LNCaP clone FGC (cell line): ENCODE data around the gene SEC61G.

Experiments
- DNase-seq: peaks from one replicate; pipeline ENCODE4 v3.0.0-alpha.2; 2011; ENCODE audit warnings: low read depth
- H3K4me3 ChIP-seq: 2 replicates; pipeline ENCODE4 v1.5.1; 2011; ENCODE audit warnings: mild to moderate bottlenecking, low read depth, low read length, control low read depth
- TF ChIP-seq, protein P1 (sequence below): IDR thresholded peaks from 2 replicates; pipeline ENCODE4 v1.5.1; 2012; ENCODE audit warnings: mild to moderate bottlenecking; ENCODE audit not compliant: control insufficient read depth, insufficient read depth; ENCODE audit errors: extremely low read depth

Gene SEC61G

DNA sequence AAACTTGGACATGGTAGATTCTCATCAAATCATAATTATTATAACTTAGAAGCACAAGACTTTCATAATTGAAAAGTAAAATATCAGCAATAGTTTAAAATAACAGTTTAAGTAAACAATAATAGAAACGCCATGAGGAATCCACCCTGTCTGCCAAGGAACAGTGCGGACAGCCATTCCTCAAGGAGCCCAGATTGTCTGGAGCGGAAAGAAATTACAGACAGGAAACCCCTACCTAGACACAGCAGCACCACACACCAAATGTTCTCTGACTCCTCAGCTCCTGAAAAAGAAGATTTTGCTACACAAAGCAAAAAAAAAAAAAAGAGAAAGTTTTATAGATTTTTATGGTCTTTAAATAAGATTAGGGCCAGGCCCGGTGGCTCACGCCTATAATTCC lies 21.5 kb upstream of the SEC61G start:
- no peak for DNase-seq
- TF ChIP-seq, protein P1, sequence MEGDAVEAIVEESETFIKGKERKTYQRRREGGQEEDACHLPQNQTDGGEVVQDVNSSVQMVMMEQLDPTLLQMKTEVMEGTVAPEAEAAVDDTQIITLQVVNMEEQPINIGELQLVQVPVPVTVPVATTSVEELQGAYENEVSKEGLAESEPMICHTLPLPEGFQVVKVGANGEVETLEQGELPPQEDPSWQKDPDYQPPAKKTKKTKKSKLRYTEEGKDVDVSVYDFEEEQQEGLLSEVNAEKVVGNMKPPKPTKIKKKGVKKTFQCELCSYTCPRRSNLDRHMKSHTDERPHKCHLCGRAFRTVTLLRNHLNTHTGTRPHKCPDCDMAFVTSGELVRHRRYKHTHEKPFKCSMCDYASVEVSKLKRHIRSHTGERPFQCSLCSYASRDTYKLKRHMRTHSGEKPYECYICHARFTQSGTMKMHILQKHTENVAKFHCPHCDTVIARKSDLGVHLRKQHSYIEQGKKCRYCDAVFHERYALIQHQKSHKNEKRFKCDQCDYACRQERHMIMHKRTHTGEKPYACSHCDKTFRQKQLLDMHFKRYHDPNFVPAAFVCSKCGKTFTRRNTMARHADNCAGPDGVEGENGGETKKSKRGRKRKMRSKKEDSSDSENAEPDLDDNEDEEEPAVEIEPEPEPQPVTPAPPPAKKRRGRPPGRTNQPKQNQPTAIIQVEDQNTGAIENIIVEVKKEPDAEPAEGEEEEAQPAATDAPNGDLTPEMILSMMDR, result no peak
- no peak overlapping the region for H3K4me3 ChIP-seq

DNA sequence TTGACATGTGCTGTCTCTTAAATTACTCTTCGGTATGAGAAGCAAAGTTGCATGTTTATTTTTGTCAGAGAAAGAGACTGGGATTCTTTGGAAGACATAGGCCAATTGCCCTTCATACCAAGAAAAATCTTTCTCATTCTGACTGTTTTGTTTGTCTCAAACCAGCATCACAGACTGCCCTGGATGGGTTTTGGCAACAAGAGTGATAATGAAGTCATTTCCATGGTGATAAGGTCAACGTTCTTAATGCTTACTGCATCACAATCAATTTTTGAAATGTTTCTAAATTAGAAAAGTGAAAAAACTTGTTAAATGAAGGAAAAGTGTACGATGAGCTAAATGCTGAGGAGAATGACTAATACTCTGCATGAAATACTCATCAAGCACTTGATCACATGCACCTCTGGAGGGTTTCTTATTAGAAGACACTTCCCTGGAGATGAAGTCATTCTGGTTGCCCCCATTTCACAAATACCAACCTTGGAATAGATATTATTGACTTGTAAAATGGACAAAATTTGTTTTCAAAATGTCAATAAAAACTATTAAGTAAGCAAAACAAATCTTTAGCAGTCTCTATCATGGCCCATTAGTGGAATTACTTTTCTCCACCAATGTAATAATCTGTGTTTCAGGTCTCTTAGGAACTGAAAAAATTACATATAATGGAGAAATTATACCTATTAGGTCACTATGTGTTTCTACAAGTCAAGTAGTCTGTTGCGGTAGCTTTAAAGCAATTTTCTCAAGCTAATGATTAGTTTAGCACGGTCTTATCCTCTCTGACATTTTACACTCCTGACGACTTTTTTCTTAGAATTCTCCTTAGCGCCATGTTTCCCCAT lies 19.9 kb upstream of the SEC61G start:
- no peak for DNase-seq
- H3K4me3 ChIP-seq, result no peak overlapping the region
- TF ChIP-seq, protein P1, result no peak

DNA sequence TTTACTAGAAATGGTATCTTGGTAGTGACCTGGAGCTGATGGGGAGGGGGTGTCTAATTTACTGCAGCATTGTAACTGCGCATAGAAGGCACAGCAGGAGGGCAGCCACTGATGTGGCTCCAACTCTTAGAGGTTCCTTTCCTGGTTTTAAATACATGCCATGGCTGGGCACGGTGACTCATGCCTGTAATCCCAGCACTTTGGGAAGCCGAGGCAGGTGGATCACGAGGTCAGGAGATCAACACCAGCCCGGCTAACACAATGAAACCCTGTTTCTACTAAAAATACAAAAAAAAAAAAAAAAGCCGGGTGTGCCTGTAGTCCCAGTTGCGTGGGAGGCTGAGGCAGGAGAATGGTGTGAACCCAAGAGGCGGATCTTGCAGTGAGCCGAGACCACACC lies 19.2 kb upstream of the SEC61G start:
- DNase-seq, result no peak

DNA sequence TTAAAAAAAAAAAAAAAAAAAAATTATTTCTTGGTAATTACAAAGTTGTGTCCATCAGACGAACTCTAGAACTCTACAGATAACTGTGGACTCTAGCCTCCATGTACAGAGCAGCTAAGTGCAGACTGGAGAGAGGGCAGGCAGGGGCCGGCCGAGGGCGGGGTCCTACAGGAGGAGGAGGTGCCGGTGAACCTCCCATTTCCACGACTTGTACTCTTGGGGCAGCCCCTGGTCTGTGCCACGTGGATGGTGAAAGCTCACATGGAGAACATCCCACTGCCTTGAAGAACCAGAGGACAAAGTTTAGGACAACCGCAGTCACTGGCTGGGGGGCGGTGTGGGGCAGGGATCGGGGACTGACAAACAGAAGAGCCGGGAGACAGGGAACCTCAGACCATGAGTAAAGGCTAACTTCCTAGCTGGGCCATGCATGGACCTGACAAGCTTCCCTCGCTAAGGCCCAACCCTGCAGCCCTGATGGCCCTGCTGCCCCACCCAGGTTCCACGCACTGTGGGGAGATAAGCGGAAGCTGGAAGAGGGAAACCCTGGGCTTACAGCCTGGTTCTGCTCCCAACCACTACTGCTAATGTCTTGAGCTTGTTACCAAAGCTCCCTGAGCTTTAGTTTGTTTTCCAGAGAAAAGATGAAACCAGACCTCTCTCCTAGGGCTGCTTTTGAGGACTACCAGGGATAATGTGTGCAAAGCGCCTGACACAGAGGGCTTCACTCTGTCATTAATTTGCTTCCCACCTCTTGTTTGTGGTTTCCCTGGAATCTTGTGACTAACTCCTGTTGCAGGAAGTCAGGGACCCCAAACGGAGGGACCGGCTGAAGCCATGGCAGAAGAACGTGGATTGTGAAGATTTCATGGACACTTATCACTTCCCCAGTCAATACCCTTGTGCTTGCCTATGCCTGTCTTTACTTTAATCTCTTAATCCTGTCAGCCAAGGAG lies 16.1 kb upstream of the SEC61G start:
- DNase-seq, result no peak
- TF ChIP-seq, protein P1, result no peak
- no peak overlapping the region for H3K4me3 ChIP-seq

More for the DNA sequence above, 19.2 kb upstream of the SEC61G start:
- H3K4me3 ChIP-seq, result no peak overlapping the region
- TF ChIP-seq, protein P1, result no peak

DNA sequence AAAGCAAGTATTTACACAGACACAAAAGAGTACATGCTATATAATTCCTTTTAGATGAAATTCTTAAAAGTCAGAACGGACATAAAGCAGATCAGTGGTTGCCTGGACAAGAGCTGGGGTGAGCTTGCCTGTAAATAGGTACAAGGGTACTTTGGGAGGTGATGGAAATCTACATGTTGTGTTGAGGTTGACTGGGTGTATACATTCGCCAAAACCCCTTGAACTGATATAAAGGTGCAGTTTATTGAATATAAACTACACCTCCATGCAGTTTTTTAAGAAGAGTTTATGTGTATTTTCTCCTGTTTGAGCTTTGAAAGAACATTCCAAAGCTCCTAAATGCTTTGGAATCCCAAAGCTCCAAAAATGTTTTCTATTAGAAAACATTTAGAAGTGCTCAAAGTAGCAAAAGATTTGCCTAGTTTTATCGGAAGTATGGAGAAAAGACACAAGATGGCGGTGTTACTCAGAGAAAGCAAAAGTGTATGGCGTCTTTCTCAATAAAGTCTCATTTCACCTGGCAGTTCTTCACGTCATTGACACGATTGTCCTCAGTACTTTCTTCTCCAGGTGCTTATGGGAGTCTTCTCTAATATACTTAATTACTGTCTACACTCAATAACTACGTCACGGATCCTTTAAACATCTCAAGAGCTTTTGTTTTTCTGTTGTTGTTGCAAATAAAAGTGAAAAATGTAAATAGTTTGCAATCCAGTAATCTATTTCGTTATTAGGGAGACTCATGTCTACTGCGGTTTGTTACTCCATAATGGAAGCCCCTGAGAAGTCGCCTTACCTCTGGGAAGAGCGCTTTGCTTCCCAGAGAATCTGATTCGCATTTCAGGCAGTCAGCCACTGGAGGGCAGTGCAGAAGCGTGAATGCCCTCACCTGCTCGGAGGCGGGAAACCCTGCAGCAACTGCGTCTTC lies 14.7 kb upstream of the SEC61G start:
- DNase-seq, result peak; percentile 78
- TF ChIP-seq, protein P1, result peak; percentile 98
- H3K4me3 ChIP-seq, result peak overlapping the region; percentile 50

DNA sequence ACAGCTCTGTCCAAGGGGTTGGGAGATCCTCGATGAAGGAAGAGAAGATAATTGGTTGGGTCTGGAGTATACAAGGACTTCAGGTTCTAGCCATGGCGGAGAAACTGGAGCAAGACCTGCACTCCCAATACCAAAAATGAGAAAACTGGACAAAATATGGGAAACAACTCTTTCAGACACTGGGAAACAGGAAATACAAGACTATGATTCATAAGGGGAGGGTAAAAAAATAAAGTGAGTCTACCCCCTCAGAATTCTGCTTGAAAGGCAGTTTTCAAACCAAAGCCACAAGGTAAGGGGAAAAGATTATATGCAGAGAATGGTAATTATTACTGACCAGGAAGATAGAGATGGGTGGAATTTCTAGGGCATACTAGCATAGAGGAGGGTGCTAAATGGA lies 10.2 kb upstream of the SEC61G start:
- TF ChIP-seq, protein P1, result no peak
- no peak overlapping the region for H3K4me3 ChIP-seq
- DNase-seq, result no peak
